Hypothalamus (tissue), 51 donors: Measurements from ENCODE around the gene CNOT2.
"Not testable (repeated sequence)": the region's sequence is repeated elsewhere in the genome, so short reads cannot be mapped to it uniquely, and the experiment has no call there.

ENCODE experiments used
- DNase-seq, 51 donors: peaks; one replicate each; lab custom pipeline; 2025; lab: John Stamatoyannopoulos, UW

Gene CNOT2

DNA sequence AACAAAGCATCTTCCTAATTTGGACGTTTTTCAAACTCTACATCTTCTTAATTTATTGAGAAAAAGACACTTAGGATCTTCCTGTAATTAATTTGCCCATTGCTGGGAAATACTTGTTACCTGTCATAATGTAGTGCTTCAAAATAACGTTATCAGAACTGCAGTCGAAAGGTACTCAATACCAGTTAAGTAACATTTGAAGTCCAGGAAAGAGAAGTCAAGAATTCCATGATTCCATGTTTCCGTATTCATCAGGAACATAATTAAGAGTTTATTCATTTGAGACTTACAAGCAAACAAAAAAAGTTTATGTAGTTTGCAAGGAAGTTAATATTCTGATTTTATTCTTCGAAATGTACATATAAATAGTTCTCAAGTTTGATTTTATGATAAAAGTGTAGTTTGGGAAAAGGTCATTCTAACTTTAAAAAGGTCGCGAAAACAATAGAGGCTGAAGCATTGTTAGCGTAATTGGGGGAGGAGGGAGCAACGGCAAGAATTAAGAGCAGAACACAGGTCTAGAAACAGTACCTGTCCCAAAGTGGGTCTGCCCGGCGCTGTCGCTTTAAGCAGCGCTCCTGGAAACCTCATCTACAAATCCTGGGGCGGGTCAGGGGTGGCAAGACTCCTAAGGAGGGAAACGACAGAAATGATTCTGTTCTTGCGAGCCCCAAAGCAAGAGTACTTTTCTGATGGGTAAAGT, 121.6 kb downstream of the CNOT2 start:
- DNase-seq, result peak in 2 of 51 donors; percentile 28 to 50

DNA sequence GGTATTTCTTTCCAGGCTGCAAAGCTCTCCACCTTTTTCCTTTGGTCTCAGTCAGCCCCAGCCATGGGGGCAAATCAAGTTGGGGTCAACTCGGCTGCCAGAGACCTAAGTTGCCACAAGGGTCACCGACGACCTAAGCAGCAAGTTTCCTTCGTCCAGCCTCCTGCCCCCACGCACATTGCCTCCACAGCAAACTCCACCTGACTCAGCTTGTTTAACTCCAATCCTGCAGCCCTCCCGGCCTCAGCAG, 122.1 kb downstream of the CNOT2 start:
- peak in 1 of 51 donors; percentile 50 for DNase-seq

DNA sequence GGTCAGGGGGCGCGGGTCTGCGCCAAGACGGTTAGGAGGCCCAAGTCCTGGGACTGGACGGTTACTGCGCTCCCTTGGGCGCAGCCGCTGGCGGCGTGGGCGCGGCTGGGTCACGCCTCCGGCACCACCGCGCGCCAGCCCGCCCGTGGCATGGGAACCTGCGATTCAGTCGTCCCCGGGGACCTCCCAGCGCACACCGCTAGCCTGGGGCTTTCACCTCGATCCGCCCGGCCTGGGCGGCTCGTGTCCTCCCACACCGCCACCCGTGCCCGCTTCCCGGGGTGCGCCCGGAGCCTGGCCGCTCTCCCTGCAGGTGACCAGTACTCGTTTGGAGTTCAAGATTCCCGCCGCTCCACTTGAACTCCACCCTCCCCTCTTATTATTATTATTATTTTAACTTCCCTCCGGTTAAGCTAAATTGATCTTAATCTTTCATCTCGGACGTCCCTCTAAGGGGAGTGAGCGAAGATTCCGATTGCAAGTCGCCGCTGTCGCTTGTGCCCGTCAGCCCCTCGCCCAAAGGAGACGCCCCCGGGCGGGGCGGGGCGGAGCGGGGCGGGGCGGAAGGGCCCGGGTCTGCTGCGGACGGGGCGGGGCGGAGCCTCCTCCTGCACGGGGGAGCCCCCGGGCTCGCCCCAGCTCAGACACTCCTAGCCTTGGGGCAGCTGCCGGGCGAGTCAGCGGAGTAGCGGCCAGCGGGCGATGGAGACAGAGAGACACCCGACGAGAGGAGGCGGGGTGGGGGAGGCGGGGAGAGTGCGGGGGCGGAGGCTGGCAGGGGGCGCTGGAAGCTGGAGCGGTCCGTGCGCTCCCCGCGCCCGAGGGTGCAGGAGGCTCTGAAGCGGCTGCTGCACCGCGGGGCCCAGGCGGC, 122.7 kb downstream of the CNOT2 start, which contains the start of gene KCNMB4:
Gene KCNMB4 (plus strand): TSS at position 643 of the 871 bp plus-strand sequence. CDS start 445 bp downstream, outside the sequence.
- DNase-seq, result peak in 49 of 51 donors; percentile 15 to 86 (median 59)

DNA sequence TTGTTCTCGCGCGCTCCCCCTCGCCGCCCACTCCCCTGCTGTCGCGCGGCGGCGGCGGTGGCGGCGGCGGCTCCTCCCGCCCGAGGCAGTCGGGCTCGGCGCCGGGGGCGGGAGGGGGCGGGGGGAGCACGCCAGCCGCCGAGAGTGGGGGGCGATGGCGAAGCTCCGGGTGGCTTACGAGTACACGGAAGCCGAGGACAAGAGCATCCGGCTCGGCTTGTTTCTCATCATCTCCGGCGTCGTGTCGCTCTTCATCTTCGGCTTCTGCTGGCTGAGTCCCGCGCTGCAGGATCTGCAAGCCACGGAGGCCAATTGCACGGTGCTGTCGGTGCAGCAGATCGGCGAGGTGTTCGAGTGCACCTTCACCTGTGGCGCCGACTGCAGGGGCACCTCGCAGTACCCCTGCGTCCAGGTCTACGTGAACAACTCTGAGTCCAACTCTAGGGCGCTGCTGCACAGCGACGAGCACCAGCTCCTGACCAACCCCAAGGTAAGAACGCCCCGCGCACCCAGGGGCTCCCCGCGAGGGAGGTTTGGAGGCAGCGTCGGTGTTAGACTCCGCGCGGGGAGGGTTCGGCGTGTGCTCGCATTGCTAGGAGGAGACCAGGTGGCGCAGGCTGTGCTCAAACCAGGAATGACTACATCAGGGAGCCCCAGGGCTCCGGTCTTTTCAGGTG, 123.5 kb downstream of the CNOT2 start:
- DNase-seq, result peak in 36 of 51 donors; percentile 8 to 73 (median 29)

DNA sequence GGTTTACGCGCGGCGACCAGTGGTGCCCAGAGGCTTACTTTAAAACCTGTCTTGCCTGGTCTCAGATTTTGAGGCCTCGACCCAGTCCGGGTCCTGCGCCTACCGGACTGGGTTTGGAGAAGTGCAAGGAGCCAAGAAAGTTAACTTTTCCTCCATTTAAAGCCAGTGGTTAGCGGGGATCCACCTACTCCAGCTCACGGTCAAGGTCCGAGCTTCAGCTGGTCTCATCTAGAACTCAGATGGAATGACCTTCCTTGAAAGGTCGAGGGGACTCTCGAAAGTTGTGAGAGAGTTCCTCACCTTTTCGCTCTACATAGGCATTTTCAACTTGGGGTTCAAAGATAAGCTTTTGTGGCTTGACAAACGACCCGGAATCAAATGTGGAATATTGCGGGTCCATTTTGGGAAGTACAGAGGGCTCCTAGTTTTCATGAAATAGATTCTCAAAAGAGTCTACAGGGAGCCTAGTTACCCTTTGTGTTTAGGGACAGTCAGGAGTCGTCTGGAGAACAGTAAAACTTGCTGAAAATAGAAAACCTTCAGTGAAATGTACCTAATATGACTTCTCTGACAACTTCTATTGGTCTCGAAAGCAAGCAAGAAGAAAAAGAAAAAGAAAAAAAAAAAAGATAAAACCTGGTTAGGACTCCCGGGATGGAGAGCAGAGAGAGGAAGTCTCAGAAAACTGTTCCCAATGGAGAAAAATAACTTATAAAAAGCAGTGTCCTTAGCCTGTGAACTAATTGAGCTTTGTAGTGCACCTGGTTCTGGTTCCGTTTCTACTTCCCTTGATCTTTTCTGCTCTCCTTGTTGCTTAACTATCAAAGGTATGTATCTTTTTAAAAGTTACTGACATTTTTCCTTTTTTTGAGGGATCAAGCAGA, 124.3 kb downstream of the CNOT2 start:
- DNase-seq, result peak in 5 of 51 donors; percentile 16 to 55 (median 30)

DNA sequence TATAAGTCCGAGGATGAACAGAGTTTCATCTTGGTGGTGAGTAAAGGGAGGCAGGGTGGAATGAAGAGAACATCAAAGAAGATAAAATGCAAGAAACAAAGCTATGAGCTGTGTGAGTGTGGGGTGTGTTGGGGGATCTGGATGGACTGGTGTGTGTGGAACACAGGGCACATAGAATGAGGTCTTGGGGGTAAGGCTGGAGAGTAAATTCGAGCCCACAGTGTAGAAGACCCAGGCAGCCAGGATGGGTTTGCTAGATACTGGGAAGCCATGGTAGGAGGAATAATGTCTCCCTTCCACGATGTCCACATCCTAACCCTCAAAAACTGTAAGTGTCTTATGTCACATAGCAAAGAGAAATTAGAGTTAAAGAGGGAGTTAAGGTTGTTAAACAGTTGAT, 129.6 kb downstream of the CNOT2 start:
- no peak for DNase-seq

DNA sequence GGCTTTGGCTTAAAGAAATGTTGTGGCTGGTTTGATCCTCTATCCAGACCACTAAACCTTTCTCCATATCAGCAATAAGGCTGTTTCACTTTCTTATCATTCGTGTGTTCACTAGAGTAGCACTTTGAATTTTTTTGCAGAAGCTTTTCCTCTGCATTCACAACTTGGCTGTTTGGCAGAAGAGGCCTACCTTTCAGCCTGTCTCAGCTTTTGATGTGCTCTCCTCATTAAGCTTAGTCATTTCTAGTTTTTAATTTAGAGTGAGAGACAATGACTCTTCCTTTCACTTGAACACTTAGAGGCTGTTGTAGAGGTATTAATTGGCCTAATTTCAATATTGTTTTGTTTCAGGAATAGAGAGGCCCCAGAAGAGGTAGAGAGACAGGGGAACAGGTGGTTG, 136.6 kb downstream of the CNOT2 start:
- no peak for DNase-seq

DNA sequence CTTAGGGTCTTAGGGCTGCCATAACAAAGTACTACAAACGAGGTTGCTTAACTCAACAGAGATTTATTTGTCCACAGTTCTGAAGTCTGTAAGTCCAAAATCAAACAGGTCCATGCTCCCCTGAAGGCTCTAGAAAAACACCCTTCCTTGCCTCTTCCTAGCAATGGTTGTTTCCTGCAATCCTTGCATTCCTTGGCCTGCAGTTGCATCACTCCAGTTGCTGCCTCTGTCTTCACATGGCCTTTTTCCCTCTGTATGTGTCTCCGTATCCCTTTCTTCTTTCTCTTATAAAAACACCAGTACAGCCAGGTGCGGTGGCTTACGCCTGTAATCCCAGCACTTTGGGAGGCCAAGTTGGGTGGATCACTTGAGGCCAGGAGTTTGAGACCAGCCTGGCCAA, 140.3 kb downstream of the CNOT2 start:
- no peak for DNase-seq

DNA sequence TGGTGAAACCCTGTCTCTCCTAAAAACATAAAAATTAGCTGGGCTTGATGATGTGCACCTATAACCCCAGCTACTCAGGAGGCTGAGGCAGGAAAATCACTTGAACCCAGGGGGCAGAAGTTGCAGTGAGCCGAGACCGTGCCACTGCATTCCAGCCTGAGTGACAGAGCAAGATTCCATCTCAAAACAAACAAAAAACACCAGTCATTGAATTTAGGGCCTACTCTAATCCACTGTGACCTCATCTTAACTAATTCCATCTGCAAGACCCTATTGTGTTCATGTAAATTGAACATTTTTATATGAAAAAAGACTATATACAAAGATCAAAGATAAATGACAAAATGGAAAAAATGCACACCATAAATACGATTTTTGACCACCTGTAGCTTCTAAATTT, 140.7 kb downstream of the CNOT2 start:
- no peak for DNase-seq

DNA sequence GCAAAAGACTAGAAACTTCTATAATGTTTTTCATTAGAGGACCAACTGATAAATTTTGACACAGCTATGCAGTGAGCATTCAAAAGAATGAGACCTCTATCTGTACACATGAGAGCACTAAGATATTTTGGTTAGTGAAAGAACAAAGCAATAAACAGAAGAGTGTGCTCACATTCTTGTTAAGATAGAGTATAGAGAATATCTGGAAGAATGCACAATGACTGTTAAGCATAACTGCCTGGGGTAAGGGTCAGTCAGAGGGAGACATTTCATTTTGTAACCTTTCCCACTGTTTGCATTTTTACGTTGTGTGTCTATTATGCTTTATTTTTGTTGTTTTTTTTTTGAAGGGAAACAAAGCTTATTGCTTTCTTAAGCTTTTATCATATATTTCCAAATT, 143.5 kb downstream of the CNOT2 start:
- no peak for DNase-seq

DNA sequence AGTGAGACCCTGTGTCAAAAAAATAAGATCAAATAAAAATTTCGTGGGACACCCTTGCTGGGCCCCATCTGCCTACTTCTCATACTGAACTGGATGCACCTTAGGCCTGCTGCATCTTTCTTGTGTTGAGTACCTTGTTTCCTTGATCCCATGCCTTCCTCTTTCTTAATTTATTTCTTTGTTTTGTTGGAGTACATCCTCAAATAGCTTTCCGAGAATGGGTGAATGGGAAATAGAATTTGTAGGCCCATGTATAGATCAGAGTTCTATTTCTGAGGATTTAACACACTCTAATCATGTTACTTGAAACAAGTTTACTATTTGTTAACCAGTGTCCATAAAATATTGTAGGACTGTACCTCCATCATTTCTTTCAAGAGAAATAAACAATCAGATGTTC, 146.4 kb downstream of the CNOT2 start:
- no peak for DNase-seq

DNA sequence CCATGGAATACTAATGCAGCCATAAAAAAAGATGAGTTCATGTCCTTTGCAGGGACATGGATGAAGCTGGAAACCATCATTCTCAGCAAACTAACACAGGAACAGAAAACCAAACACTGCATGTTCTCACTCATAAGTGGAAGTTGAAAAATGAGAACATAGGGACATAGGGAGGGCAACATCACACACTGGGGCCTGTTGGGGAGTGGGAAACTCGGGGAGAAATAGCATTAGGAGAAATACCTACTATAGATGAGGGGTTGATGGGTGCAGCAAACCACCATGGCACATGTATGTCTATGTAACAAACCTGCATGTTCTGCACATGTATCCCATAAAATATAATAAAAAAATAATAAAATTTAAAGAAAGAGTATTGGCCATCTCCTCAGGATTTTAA, 149.4 kb downstream of the CNOT2 start:
- DNase-seq, result not testable (repeated sequence)

DNA sequence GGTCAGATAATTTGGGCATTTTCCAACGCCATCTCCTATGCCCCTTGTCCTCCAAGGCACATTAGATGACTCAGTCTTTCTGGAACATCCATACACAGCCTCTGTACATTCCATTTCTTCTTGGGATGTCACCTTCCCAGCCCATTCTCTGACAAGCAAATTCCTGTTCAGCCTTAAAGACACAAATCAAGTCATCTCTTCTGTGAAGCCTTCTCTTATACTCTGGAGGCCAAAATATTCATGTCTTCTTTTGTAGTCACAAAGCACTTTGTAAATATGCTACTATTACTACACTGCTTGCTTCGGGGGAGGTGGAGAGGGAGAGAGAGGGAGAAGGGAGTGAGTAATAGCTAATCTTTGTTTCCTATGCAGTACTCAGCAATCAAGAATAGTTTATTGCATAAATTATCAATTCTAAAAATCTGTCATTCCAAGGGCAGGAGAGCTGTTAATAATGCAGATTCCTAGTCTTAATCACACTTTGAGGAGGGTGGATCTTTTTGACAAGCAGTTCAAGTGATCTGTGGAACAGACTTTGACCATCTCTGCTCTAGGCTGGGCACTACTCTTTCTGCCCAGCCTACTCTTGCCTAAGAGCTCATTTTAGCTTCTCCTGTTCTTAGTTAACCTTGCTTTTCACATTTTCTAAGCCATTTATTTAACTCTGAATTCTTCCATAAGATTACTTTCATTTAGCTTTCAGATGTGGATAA, 150.7 kb downstream of the CNOT2 start:
- DNase-seq, result no peak

DNA sequence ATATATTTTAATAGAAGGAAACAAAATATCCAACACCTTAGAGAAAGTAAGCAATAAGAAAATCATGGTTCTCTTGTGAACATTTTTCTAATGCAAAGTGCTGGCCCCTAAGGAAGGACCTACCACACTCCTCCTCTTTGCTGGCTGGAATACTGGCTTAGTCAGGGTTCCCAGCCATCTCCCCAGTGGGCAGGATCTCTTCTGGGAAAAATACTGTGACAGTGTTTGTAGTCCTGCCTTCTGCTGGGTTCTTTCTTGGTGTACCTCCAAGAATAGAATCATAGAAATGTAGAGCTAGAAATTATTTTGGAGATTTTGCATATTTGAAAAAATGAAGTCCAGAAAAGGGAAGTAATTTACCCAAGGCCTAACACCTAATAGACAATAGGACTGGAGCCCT, 154.8 kb downstream of the CNOT2 start:
- no peak for DNase-seq

DNA sequence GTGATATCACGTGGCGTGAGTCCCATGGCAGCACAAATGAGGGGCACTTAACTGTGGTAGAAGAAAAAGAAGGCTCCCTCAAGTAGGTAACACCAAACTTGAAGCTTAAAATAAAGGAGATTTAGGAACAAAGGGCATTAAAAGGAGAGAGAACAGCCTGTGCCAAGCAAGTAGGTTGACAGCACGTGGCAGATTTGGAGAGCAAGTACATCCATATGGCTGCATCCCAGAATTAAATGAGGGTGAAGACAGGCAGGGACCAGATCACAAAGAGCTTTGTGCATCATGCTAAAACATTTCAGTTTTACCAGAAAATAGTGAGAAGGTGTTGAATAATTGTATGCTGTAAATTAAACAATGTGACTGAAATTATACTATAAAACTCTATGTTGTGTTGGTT, 155.6 kb downstream of the CNOT2 start:
- no peak for DNase-seq

DNA sequence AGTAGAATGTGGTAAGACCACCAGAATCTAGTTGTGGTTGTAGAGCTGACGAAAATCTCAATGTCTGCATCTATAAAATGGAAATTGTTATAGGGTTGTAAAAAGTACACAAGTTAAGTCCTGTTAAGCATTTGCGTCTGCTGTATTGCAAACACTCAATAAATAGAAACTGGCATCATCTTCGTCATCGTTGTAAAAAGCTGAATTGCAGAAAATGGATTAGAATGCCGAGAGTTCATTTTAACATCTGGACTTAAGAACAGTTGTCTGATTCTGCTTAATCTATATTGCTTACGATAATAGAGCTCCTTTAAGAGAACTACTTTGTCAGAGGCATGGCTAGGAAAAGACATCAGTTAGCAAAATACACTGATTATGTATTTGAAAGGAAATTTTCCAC, 156.1 kb downstream of the CNOT2 start:
- DNase-seq, result no peak

DNA sequence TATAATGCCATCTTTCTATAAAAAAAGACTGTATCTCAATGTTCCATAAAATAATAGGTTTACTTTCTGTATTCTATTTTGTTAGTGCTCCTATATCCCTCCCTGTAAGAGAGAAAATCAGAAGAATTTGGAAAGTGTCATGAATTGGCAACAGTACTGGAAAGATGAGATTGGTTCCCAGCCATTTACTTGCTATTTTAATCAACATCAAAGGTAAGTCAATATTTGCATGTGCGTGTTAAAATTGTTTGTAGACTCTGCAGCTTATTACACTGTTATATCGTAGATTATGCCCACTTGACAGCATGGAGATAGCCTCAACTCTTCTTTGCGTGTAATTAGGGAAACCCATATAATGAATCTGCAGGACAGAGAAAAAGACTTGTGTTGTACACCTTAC, 156.9 kb downstream of the CNOT2 start:
- DNase-seq, result no peak

DNA sequence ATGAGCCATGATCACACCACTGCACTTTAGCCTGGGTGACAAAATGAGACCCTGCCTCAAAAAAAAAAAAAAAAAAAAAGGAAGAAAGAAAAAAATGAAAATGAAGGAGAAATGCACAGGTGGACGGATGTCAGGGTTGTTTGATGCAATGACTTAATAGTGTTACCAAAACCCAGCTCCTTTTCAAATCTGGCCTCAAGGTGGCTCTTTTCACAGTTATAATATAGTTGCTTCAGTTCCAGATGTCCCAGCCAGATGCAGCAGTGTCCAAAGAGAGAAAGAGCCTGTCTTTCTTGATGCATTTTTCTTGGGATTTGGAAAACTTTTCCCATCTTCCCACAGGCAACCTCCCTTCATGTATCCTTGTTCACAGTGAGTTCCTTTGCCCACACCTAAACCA, 159.4 kb downstream of the CNOT2 start:
- no peak for DNase-seq

DNA sequence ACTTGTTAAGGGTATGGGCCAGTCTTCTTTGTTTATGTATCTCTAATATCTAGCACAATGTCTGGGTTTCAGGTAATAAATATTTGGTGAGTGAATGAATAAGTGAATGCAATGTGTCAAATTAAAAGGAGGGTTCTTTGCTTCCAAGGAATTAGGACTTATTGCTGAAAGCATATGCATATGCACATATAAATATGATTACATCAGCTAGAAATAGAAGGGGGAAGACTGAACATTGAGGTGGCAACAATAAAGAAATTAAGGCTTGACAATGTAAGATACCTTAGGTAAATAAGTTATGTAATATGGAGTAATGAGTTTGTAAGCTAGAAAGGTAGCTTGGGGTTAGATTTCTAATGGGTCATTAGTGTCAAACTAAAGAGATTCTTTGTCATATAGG, 160.6 kb downstream of the CNOT2 start:
- DNase-seq, result no peak
